ENCODE data around the gene POLR1E. TPM values are rescaled to one million over a fixed set of nuclear protein-coding genes. Genes with fewer than 3 reads are reported as not detected.
A peak's percentile ranks its signal among the peaks of the same experiment; 100 is the strongest.

Gene POLR1E
- total RNA-seq, 1 experiment from 2014 or later: 45.8 TPM

DNA sequence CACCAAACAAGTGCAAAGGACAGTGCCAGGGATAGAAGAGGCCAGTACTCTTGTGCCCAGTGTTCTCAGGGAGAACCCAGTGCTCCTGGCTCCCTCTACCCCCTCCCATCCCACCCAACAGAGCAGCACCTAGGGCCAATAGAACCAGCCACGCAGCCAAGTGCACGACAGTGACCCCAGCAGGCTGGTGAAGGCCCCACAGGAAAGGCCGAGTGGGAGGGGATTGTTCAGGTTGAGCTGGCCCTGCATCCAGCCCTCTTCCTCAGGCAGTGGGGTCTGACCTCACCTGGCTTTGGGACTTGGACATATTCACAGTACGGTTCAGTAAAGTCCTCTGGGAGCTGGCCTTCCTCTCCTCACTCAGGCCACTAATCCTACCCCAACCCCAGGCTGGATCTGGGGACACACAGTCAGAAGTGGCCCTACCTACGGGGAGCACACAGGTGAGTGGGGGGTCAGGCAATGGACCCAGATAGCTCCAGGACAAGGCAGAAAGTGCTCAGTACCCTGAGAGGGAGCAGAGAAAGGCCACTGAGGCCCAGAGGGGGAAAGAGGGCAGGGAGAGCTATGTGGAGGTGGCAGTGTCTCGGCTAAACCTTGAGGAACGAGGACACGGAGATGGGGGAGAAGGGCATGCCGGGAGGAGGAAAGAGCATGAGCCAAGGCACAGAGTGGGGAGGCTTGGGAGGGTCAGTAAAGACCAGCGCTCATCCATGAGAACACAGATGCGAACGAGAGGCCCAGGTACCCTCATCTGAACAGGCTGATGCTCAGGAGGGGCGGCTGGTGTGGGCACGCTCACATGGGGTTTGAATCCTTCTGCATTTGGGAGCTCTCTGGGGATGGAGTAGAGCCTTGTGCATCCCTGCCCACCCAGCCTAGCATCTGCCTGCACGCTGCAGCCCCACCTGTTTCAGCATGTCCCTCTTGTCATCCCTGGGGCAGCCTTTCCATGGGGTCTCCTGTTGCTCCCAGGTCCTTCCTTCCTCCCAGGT lies 25.6 kb downstream of the POLR1E start:
- H3K4ac ChIP-seq (ENCODE audit: low read depth, low read length): no peak overlapping the region
- H2BK120ac ChIP-seq (ENCODE audit: low read depth, low read length, poor library complexity, severe bottlenecking): no peak overlapping the region
- no peaks in the 10 kb centered on the region for H3K27me3 ChIP-seq (ENCODE audit: insufficient read depth, low read length)
- H3K79me2 ChIP-seq (ENCODE audit: insufficient read depth, low read length): no peaks in the 10 kb centered on the region
- H3K9ac ChIP-seq (ENCODE audit: extremely low read depth, insufficient read length, low read length): no peak overlapping the region
- H3K56ac ChIP-seq (ENCODE audit: insufficient read length, low read depth, low read length): no peak overlapping the region
- H3K23me2 ChIP-seq (ENCODE audit: insufficient read length, low read depth, low read length, poor library complexity, severe bottlenecking): no peaks in the 10 kb centered on the region
- no peak overlapping the region for H3K4me3 Mint-ChIP-seq
- no peaks in the 10 kb centered on the region for H4K20me1 ChIP-seq (ENCODE audit: control insufficient read depth, insufficient read depth, insufficient read length)
- H3K4me2 ChIP-seq (ENCODE audit: insufficient read depth, insufficient read length, low read length): no peak overlapping the region
- H3K36me3 Mint-ChIP-seq (ENCODE audit: insufficient read depth in 1 of 3, low read depth in 3 of 3): peaks cover 11 to 27% (median 13%) of the 10 kb centered on the region in 3 experiments; a peak in 6 of 7 replicates
- H4K5ac ChIP-seq (ENCODE audit: insufficient read length, low read depth, low read length): no peak overlapping the region
- H2AK5ac ChIP-seq (ENCODE audit: insufficient read length, low read length): no peak overlapping the region
- H2BK12ac ChIP-seq (ENCODE audit: insufficient read length, low read depth, low read length): no peak overlapping the region
- no peak overlapping the region for H3K14ac ChIP-seq (ENCODE audit: insufficient read depth, low read length)
- H4K8ac ChIP-seq (replicated peaks; ENCODE audit: insufficient read length, low read depth, low read length): no peak overlapping the region
- H2AFZ ChIP-seq (ENCODE audit: low read length): no peak overlapping the region
- H2BK15ac ChIP-seq (ENCODE audit: low read depth, low read length): no peak overlapping the region
- H3K9me3 Mint-ChIP-seq: no peaks in the 10 kb centered on the region; a peak in 1 of 5 replicates
- H3K9me3 ChIP-seq (ENCODE audit: control insufficient read depth, low read depth, low read length): no peaks in the 10 kb centered on the region
- peak; percentile 79 for DNase-seq
- H2BK20ac ChIP-seq (ENCODE audit: low read depth, low read length, poor library complexity, severe bottlenecking): no peak overlapping the region
- no peaks in the 10 kb centered on the region; the same call in 1 of the 2 replicates for H3K27me3 Mint-ChIP-seq (ENCODE audit: low read depth)
- no peak overlapping the region for H3T11ph ChIP-seq (ENCODE audit: low read length)
- H4K91ac ChIP-seq (ENCODE audit: insufficient read length, low read depth, low read length): no peak overlapping the region
- 0 out of 4 replicates have a peak, but pooled peaks cover 2% of the 10 kb centered on the region in 2 experiments for H3K4me1 Mint-ChIP-seq
- TF ChIP-seq CTCF (conservative IDR thresholded peaks at IDR 0.05): peak; percentile 60
- no peak overlapping the region for H3K18ac ChIP-seq (ENCODE audit: insufficient read length, low read depth, low read length)
- H2BK5ac ChIP-seq (ENCODE audit: insufficient read length, low read length): no peak overlapping the region
- WGBS (ENCODE audit: extremely low coverage, insufficient read length, low lambda C conversion rate): no CpG with 5 or more reads among the region's 15 CpGs
- no peak overlapping the region for H3K23ac ChIP-seq (ENCODE audit: insufficient read length, low read depth, low read length)
- no peaks in the 10 kb centered on the region for H3K4me1 ChIP-seq (ENCODE audit: insufficient read depth, low read length)
- H3K79me1 ChIP-seq (ENCODE audit: insufficient read depth, low read depth, low read length, poor library complexity, severe bottlenecking): no peaks in the 10 kb centered on the region
- peak overlapping the region; percentile 56 to 75 (median 73); a peak in 6 of 7 replicates for H3K27ac Mint-ChIP-seq
- no peak overlapping the region for H3K27ac ChIP-seq (ENCODE audit: insufficient read length, low read depth, low read length)
